ENCODE data around the gene TCEAL8. TPM values are rescaled to one million over a fixed set of nuclear protein-coding genes. Genes with fewer than 3 reads are reported as not detected.
"Not testable (repeated sequence)": the region's sequence is repeated elsewhere in the genome, so short reads cannot be mapped to it uniquely, and the experiment has no call there.

The TCEAL8 gene
- total RNA-seq, 1 donor from 2014 or later: 91.3 TPM

DNA sequence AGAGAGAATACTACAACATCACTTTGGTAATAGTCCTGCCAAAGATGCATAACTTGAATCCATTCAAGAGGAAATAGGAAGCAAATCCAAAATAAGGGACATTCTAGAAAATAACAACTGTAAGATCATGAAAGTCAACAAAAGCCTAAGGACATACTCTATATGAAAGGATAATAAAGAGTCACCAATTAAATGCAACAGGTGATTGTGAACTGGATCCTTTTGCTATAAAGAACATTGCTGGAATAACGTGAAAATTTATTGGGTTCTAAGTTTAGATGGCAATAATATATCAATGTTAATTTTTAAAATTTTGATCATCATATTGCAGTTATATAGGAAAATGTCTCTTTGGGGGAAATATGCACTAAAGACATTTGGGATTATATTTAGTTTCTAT, 20.1 kb downstream of the TCEAL8 start:
- H3K36me3 ChIP-seq (ENCODE audit: control insufficient read depth, insufficient read depth, low read length): no peaks in the 10 kb centered on the region
- H3K27me3 ChIP-seq (ENCODE audit: control insufficient read depth, insufficient read depth, low read length): peaks cover 6% of the 10 kb centered on the region
- DNase-seq (ENCODE audit: low read depth): no peak
- TF ChIP-seq, protein P1, sequence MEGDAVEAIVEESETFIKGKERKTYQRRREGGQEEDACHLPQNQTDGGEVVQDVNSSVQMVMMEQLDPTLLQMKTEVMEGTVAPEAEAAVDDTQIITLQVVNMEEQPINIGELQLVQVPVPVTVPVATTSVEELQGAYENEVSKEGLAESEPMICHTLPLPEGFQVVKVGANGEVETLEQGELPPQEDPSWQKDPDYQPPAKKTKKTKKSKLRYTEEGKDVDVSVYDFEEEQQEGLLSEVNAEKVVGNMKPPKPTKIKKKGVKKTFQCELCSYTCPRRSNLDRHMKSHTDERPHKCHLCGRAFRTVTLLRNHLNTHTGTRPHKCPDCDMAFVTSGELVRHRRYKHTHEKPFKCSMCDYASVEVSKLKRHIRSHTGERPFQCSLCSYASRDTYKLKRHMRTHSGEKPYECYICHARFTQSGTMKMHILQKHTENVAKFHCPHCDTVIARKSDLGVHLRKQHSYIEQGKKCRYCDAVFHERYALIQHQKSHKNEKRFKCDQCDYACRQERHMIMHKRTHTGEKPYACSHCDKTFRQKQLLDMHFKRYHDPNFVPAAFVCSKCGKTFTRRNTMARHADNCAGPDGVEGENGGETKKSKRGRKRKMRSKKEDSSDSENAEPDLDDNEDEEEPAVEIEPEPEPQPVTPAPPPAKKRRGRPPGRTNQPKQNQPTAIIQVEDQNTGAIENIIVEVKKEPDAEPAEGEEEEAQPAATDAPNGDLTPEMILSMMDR (IDR thresholded peaks at IDR 0.05; ENCODE audit: insufficient read depth, low read length, poor library complexity, severe bottlenecking): no peak
- no peak overlapping the region for H3K4me3 ChIP-seq (ENCODE audit: low read depth, low read length)

- H3K27me3 ChIP-seq (ENCODE audit: control insufficient read depth, insufficient read depth, low read length): peaks cover 6% of the 10 kb centered on the region
- H3K4me3 ChIP-seq (ENCODE audit: low read depth, low read length): no peak overlapping the region
- TF ChIP-seq, protein P1 (IDR thresholded peaks at IDR 0.05; ENCODE audit: insufficient read depth, low read length, poor library complexity, severe bottlenecking): no peak
These were observed 21.7 kb downstream of the TCEAL8 start for GRCh38 chrX:103233263-103233662.

GRCh38 chrX:103225918-103226317, 29.0 kb downstream of the TCEAL8 start:
- not testable (repeated sequence) for H3K4me3 ChIP-seq (ENCODE audit: low read depth, low read length); H3K27me3 ChIP-seq (ENCODE audit: control insufficient read depth, insufficient read depth, low read length); H3K36me3 ChIP-seq (ENCODE audit: control insufficient read depth, insufficient read depth, low read length); DNase-seq (ENCODE audit: low read depth)

More at GRCh38 chrX:103233263-103233662, 21.7 kb downstream of the TCEAL8 start:
- H3K36me3 ChIP-seq (ENCODE audit: control insufficient read depth, insufficient read depth, low read length): no peaks in the 10 kb centered on the region
- DNase-seq (ENCODE audit: low read depth): no peak

- no peaks in the 10 kb centered on the region for H3K36me3 ChIP-seq (ENCODE audit: control insufficient read depth, insufficient read depth, low read length)
- DNase-seq (ENCODE audit: low read depth): no peak
- TF ChIP-seq, protein P1 (IDR thresholded peaks at IDR 0.05; ENCODE audit: insufficient read depth, low read length, poor library complexity, severe bottlenecking): no peak
- peak overlapping the region; percentile 5 for H3K4me3 ChIP-seq (ENCODE audit: low read depth, low read length)
- H3K27me3 ChIP-seq (ENCODE audit: control insufficient read depth, insufficient read depth, low read length): peaks cover 6% of the 10 kb centered on the region
These were observed 34.2 kb downstream of the TCEAL8 start for GRCh38 chrX:103220511-103221323.

- Histone ChIP-seq H3K27me3 (ENCODE audit: control insufficient read depth, insufficient read depth, low read length) (no peaks in the 10 kb centered on the region), H3K4me3 (ENCODE audit: low read depth, low read length) (peak overlapping the region; percentile 81), H3K36me3 (ENCODE audit: control insufficient read depth, insufficient read depth, low read length) (no peaks in the 10 kb centered on the region)
- TF ChIP-seq, protein P1 (IDR thresholded peaks at IDR 0.05; ENCODE audit: insufficient read depth, low read length, poor library complexity, severe bottlenecking): no peak
- no peak for DNase-seq (ENCODE audit: low read depth)
These were observed 39.4 kb downstream of the TCEAL8 start for GRCh38 chrX:103215425-103215991.

- TF ChIP-seq, protein P1 (IDR thresholded peaks at IDR 0.05; ENCODE audit: insufficient read depth, low read length, poor library complexity, severe bottlenecking): no peak
- Histone ChIP-seq H3K27me3 (ENCODE audit: control insufficient read depth, insufficient read depth, low read length) (no peaks in the 10 kb centered on the region), H3K36me3 (ENCODE audit: control insufficient read depth, insufficient read depth, low read length) (no peaks in the 10 kb centered on the region), H3K4me3 (ENCODE audit: low read depth, low read length) (peak within 1 kb of the TSS; percentile 81)
- no peak for DNase-seq (ENCODE audit: low read depth)
These were observed 40.0 kb downstream of the TCEAL8 start, which contains the start of gene BEX4 for GRCh38 chrX:103214870-103215424. BEX4 (plus strand) TSS chrX:103215108; CDS start chrX:103216154, 1,046 bp downstream.
